ENCODE measurements around the gene MAEA. TPM values are rescaled to one million over a fixed set of nuclear protein-coding genes. Genes with fewer than 3 reads are reported as not detected.
A peak's percentile ranks its signal among the peaks of the same experiment; 100 is the strongest.

MAEA gene
- total RNA-seq, 1 experiment from 2014 or later, result 54.6 TPM

- DNase-seq (ENCODE audit: low spot score), result peak; percentile 70
- in situ Hi-C loops (cut with HindIII; ENCODE audit: low sequenced_read_pairs), result no loop called here
These were observed 41.2 kb upstream of the MAEA start, which contains the start of gene CTBP1 for GRCh38 chr4:1248245-1249147. CTBP1 (minus strand) TSS chr4:1249130; CDS start chr4:1241331, 7,799 bp downstream.

GRCh38 chr4:1249148-1249730 lies 40.5 kb upstream of the MAEA start:
- peak; percentile 85 for DNase-seq (ENCODE audit: low spot score)
- in situ Hi-C loops (cut with HindIII; ENCODE audit: low sequenced_read_pairs), result no loop called here

- DNase-seq (ENCODE audit: low spot score), result peak; percentile 46
- in situ Hi-C loops (cut with HindIII; ENCODE audit: low sequenced_read_pairs), result no loop called here
These were observed 39.8 kb upstream of the MAEA start for GRCh38 chr4:1249731-1250526.

GRCh38 chr4:1250527-1250812 lies 39.2 kb upstream of the MAEA start:
- in situ Hi-C loops (cut with HindIII; ENCODE audit: low sequenced_read_pairs), result no loop called here
- DNase-seq (ENCODE audit: low spot score), result no peak

- DNase-seq (ENCODE audit: low spot score), result peak; percentile 67
- in situ Hi-C loops (cut with HindIII; ENCODE audit: low sequenced_read_pairs), result no loop called here
These were observed 38.5 kb upstream of the MAEA start for GRCh38 chr4:1250921-1251772.

GRCh38 chr4:1251773-1252066 lies 38.0 kb upstream of the MAEA start:
- in situ Hi-C loops (cut with HindIII; ENCODE audit: low sequenced_read_pairs), result no loop called here
- no peak for DNase-seq (ENCODE audit: low spot score)

- no peak for DNase-seq (ENCODE audit: low spot score)
These were observed 36.7 kb upstream of the MAEA start for GRCh38 chr4:1252928-1253492.

GRCh38 chr4:1253831-1254230 lies 35.9 kb upstream of the MAEA start:
- in situ Hi-C loops (cut with HindIII; ENCODE audit: low sequenced_read_pairs), result no loop called here
- no peak for DNase-seq (ENCODE audit: low spot score)

More at GRCh38 chr4:1252928-1253492, 36.7 kb upstream of the MAEA start:
- in situ Hi-C loops (cut with HindIII; ENCODE audit: low sequenced_read_pairs), result no loop called here

GRCh38 chr4:1255151-1255550 lies 34.5 kb upstream of the MAEA start:
- no peak for DNase-seq (ENCODE audit: low spot score)
- in situ Hi-C loops (cut with HindIII; ENCODE audit: low sequenced_read_pairs), result no loop called here

GRCh38 chr4:1255699-1256098 lies 34.0 kb upstream of the MAEA start:
- in situ Hi-C loops (cut with HindIII; ENCODE audit: low sequenced_read_pairs), result no loop called here
- DNase-seq (ENCODE audit: low spot score), result no peak

- in situ Hi-C loops (cut with HindIII; ENCODE audit: low sequenced_read_pairs), result no loop called here
- DNase-seq (ENCODE audit: low spot score), result no peak
These were observed 31.2 kb upstream of the MAEA start for GRCh38 chr4:1258457-1258856.

- in situ Hi-C loops (cut with HindIII; ENCODE audit: low sequenced_read_pairs), result no loop called here
- no peak for DNase-seq (ENCODE audit: low spot score)
These were observed 29.7 kb upstream of the MAEA start for GRCh38 chr4:1259966-1260365.

GRCh38 chr4:1260418-1261106 lies 29.1 kb upstream of the MAEA start:
- in situ Hi-C loops (cut with HindIII; ENCODE audit: low sequenced_read_pairs), result no loop called here
- DNase-seq (ENCODE audit: low spot score), result no peak

- in situ Hi-C loops (cut with HindIII; ENCODE audit: low sequenced_read_pairs), result no loop called here
- DNase-seq (ENCODE audit: low spot score), result no peak
These were observed 28.4 kb upstream of the MAEA start for GRCh38 chr4:1261107-1261928.

GRCh38 chr4:1264942-1265341 lies 24.7 kb upstream of the MAEA start:
- no peak for DNase-seq (ENCODE audit: low spot score)
- in situ Hi-C loops (cut with HindIII; ENCODE audit: low sequenced_read_pairs), result no loop called here

GRCh38 chr4:1265351-1265750 lies 24.3 kb upstream of the MAEA start:
- DNase-seq (ENCODE audit: low spot score), result no peak
- in situ Hi-C loops (cut with HindIII; ENCODE audit: low sequenced_read_pairs), result no loop called here

GRCh38 chr4:1266881-1267763 lies 22.6 kb upstream of the MAEA start:
- no peak for DNase-seq (ENCODE audit: low spot score)
- in situ Hi-C loops (cut with HindIII; ENCODE audit: low sequenced_read_pairs), result no loop called here
